Spinal cord (tissue), 10 donors: ENCODE data around the gene PRICKLE2. TPM values are rescaled to one million over a fixed set of nuclear protein-coding genes. Genes with fewer than 3 reads are reported as not detected.

Source experiments
- DNase-seq, 6 donors: peaks; one replicate each; pipeline versions ENCODE4 v3.0.0 to v3.0.0-alpha.2; 2013 to 2015; ENCODE audit warnings: low spot score in 6 of 6, low read depth in 4 of 6
- H3K27ac ChIP-seq: one replicate; pipeline ENCODE4 v1.5.1; 2013; ENCODE audit warnings: low read depth, low read length, control low read depth
- H3K27me3 ChIP-seq: one replicate; pipeline ENCODE4 v1.6.1; 2013; ENCODE audit warnings: low read length; ENCODE audit not compliant: control insufficient read depth, insufficient read depth
- H3K36me3 ChIP-seq: one replicate; pipeline ENCODE4 v1.6.1; 2013; ENCODE audit warnings: low read length; ENCODE audit not compliant: control insufficient read depth, insufficient read depth
- H3K4me1 ChIP-seq: one replicate; pipeline ENCODE4 v1.6.1; 2013; ENCODE audit warnings: low read length; ENCODE audit not compliant: control insufficient read depth, insufficient read depth
- H3K4me3 ChIP-seq: one replicate; pipeline ENCODE4 v1.5.1; 2013; ENCODE audit warnings: low read depth, low read length, control low read depth
- H3K9me3 ChIP-seq: one replicate; pipeline ENCODE4 v1.6.1; 2013; ENCODE audit warnings: low read length; ENCODE audit not compliant: control insufficient read depth, insufficient read depth
- WGBS: methylation state at CpG from one replicate; pipeline ENCODE4 v1.1.5; 2013; ENCODE audit warnings: missing lambda C conversion rate; ENCODE audit not compliant: insufficient coverage; 5-methylcytosine and 5-hydroxymethylcytosine counted together
- polyA plus RNA-seq, 2 donors: library from polyadenylated mRNA; unstranded; fragments of 120-200 nt; gene quantifications; one replicate each; pipeline ENCODE4 v1.2.1, GENCODE V29; 2013; ENCODE audit not compliant: insufficient read length in 2 of 2
- total RNA-seq, 2 donors: library from RNA; depleted of rRNA in 1 of 2; stranded (reverse); fragments of 120-200 nt in 1 of 2; fragments of >200 nt in 1 of 2; gene quantifications; one replicate each; pipeline versions ENCODE4 v1.2.3 to v1.2.4, GENCODE V29; 2013 to 2014
- donor health status: healthy.

The PRICKLE2 gene
- total and polyA plus RNA-seq, 4 donors = 24.2 to 51.3 (median 27.3) TPM

DNA sequence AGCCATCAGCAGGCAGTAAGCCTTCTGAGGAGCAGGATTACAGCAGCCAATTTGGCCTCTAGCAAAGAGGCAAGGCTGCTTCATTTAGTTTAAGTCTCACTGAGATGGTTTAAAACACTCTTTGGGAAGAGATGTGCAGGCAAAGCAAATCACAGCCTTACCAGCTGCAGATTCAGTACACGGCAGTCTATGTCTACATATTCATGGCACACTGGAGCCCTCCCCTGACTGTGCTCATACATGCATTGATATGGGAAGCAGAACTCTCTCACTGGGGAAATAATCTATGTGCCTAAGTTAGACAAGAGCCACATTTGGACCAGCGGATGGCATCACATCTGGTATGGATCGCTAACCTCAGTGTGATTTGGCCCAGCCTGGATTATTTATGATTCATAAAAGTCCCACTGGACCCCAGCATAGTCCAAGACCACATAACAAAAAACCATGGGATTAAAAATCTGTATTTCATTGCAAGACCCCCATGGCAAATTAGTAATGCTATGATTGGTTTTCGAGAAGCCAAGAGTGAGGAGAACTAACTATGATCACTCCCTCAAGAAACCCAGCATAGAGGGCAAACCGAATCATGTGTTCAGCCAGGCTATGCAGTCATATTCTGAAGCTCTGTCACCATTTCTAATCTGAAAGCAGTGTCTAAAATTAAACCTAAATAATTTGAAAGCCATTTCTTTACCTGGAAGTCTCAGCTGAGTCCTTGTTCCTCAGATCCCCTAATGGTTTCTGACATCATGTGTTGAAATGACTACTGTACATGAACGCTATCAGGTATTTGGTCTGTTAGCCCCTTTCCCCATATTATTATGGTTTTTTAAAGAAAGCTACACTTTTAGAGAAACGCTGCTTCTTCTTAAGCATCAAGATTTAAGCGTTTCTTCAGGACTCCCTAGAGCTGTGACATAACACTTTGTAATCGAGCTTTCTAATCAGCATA is 1.2 kb downstream of the PRICKLE2 start:
- H3K4me1 ChIP-seq = peaks cover 19% of the 10 kb centered on the region
- no peaks in the 10 kb centered on the region for H3K9me3 ChIP-seq
- DNase-seq = peak in 2 of 6 donors; percentile 78 to 95
- no peaks in the 10 kb centered on the region for H3K27me3 ChIP-seq
- H3K27ac ChIP-seq = peak overlapping the region; percentile 93
- peak overlapping the region; percentile 60 for H3K4me3 ChIP-seq
- no peaks in the 10 kb centered on the region for H3K36me3 ChIP-seq
- WGBS = 53% methylated on average over 4 of the region's 9 CpGs

DNA sequence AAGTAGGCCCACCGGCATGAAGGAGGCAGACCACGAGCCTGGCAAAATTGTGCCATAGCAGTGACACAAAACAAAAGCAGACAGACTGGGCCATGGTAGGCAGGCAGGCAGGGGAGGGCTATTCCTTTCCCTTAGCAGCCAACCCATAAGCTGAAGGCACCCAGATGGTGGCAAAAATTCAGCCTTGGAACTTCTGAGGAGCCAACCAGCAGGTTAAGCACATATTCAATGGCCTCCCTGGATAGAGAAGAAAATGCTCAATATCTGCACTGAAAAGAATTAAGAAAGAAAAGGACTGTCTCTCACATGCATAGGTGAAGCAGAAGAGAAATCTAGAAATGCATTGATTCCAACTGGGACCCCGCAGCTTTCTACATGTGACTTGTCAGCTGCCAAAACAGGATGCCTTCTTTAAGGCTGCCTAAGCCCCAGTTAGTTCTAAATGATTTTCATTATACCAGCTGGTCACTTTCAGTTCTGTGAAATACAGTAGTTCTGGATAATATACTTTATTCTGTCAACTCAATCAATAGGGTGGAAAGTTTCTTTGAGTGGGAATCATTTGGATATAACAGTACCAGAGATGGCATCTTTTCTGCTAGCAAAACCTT is 2.7 kb downstream of the PRICKLE2 start:
- peak overlapping the region; percentile 60 for H3K4me3 ChIP-seq
- no peaks in the 10 kb centered on the region for H3K27me3 ChIP-seq
- H3K27ac ChIP-seq = peak overlapping the region; percentile 93
- no peaks in the 10 kb centered on the region for H3K9me3 ChIP-seq
- peaks cover 19% of the 10 kb centered on the region for H3K4me1 ChIP-seq
- WGBS = 33% methylated on average over 3 of the region's 3 CpGs
- no peaks in the 10 kb centered on the region for H3K36me3 ChIP-seq
- DNase-seq = peak in 1 of 6 donors; percentile 39

DNA sequence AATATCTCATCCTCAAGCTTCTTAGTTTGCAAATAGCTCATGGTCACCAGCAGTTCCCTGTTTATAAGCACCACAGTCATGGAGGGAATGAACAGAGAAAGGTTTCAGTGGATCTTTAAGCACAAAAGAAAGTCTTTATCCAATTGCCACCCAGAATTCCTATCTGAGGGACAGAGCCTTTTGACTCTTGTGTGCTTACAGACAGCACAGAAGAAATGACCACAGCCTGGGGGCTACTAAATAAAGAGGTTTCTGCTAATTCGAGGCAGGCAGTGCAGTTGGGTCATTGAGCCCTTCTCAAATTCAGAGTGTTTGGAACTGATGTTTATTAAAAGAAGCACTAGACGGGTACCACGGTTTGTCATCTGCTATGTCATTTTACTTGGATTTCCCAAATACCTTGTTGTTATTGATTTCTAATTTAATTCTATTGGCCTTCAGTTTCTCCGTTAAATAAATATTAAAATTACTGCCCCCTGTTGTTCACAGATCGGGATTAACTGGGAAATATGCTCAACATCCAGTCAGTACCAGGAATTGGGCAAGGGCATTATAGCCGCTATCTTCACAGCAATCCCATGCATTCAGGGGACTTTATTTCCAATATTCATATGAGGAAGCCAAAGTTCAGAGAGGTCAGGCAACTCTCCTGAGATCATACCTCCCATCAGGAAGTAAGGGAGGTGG is 3.6 kb downstream of the PRICKLE2 start:
- Histone ChIP-seq H3K4me3 (peak overlapping the region; percentile 60), H3K27me3 (no peaks in the 10 kb centered on the region), H3K36me3 (no peaks in the 10 kb centered on the region), H3K4me1 (peaks cover 21% of the 10 kb centered on the region), H3K27ac (peak overlapping the region; percentile 93), H3K9me3 (no peaks in the 10 kb centered on the region)
- WGBS = 80% methylated on average over 2 of the region's 6 CpGs
- DNase-seq = peak in 2 of 6 donors; percentile 43 to 55

DNA sequence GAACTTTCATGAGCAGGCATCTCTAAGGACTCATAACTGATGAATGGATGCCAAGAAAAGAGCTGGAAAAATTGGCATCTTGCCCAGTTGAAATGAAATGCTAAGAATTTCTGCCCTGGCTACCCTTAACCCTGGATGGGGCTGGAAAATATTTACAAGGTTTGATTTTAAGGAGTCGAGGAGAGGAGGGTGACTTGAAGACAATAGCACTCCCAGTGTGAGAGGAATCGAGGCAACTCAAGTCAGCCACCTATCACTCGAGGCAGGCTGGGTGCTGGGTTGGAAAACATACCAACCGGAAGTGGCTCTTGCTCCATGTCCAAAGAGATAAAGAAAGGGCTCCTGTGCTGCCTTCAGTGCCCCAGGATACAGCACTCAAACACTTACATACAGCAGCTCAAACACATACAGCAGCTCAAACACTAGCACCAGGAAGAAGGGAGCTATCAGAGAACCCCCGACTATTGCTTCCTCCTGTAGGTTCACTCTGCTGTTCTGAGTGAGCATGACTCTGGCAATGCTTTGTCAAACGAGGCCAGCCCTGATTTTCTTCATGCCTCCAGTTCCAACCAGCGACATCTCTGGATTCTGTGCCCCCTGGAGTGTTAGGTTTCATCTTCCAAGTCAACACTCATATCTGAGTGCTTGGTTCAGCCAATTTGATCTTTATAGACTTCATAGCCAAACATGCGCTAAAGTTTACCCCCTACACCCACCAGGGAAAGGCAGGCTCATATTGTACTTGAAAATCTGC is 4.9 kb downstream of the PRICKLE2 start:
- Histone ChIP-seq H3K4me3 (no peak overlapping the region), H3K27me3 (no peaks in the 10 kb centered on the region), H3K36me3 (no peaks in the 10 kb centered on the region), H3K9me3 (no peaks in the 10 kb centered on the region), H3K4me1 (peaks cover 20% of the 10 kb centered on the region), H3K27ac (peak overlapping the region; percentile 93)
- peak in 2 of 6 donors; percentile 65 to 67 for DNase-seq
- WGBS = 62% methylated on average over 7 of the region's 8 CpGs

DNA sequence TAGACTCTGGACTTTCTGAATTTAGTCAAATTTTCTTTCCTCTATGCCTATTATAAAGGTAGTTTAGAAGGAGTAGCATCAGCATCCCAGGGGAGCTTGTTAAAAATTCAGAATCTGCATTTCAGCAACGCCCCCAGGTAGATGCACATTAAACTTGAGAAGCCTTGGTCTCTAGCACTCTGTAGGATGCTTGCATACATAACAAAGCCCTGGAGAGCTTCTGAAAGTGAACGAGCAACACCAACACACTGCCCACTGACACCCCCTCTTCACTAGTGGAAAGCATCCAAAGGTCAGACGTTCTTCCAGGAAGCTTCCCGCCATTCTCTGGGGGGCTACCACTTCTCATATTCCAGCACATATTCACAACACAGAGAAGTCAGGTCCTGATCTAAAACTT is 6.5 kb downstream of the PRICKLE2 start:
- 36% methylated on average over 4 of the region's 4 CpGs for WGBS
- Histone ChIP-seq H3K27ac (peak overlapping the region; percentile 25), H3K27me3 (no peaks in the 10 kb centered on the region), H3K4me1 (peaks cover 24% of the 10 kb centered on the region), H3K4me3 (no peak overlapping the region), H3K36me3 (no peaks in the 10 kb centered on the region), H3K9me3 (no peaks in the 10 kb centered on the region)
- no peak for DNase-seq

DNA sequence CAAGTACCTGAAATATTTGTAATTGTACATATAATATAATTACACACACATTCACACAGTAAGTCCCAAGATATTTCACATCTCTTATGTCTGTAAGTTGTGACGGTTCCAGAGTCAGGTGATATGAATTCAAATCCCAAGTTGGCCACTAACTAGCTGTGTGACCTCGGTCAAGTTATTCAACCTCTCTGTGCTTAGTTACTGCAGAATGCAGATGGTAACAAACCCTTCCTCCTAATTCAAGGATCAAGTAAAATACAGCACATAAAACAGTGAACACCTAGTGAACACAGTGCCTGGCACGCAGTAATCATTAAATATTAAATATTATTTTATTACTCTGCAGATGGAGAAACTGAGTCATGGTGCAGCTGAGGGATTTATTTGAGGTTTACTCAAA is 6.9 kb downstream of the PRICKLE2 start:
- DNase-seq = no peak
- H3K4me1 ChIP-seq = peaks cover 26% of the 10 kb centered on the region
- H3K36me3 ChIP-seq = no peaks in the 10 kb centered on the region
- no peak overlapping the region for H3K4me3 ChIP-seq
- H3K27ac ChIP-seq = no peak overlapping the region
- H3K27me3 ChIP-seq = no peaks in the 10 kb centered on the region
- WGBS = 86% methylated on average over 1 of the region's 3 CpGs
- no peaks in the 10 kb centered on the region for H3K9me3 ChIP-seq

DNA sequence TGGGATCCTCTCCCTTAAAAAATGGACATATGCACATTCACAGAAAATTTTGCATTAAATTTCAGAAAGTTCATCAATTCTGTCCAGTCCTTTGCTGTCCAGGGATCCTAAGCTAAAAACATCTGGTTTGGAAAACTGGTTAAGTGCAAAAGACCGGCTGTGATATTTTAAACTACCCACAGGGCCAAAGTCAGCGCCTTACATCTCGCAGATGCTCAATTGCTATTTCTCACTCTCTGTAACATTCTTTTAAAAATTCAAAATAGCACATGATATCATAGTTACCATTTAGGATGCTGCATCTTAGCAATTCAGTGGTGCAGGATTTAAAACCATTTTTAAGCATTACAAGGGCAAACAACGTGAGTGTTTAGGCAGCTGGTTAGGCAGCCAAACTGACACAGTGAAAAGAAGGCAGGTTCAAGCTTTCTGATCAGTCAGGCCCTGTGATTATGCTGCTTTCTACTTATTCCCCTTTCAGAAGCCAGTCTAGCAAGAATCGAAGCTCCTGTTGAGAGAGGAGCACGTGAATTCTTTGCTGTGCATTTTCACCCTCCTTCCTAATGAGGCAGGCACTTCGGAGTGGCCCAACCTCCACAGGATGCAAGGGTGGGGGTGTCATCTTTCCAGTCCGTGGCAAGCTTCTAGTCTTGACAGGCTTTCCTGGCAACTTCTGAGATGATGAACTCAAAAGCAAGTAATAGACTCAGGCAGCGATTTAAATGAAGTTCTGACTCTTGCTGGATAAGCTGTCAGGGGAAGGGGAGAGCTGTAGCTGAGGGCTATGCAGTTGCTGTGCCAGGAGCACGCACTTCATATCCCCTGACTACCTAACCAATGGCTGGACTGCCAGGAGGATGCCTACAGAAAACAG is 8.8 kb downstream of the PRICKLE2 start:
- WGBS = 11% methylated on average over 6 of the region's 10 CpGs
- Histone ChIP-seq H3K4me1 (peaks cover 26% of the 10 kb centered on the region), H3K9me3 (no peaks in the 10 kb centered on the region), H3K36me3 (no peaks in the 10 kb centered on the region), H3K27ac (peak overlapping the region; percentile 36), H3K27me3 (no peaks in the 10 kb centered on the region), H3K4me3 (no peak overlapping the region)
- DNase-seq = peak in 1 of 6 donors; percentile 51

DNA sequence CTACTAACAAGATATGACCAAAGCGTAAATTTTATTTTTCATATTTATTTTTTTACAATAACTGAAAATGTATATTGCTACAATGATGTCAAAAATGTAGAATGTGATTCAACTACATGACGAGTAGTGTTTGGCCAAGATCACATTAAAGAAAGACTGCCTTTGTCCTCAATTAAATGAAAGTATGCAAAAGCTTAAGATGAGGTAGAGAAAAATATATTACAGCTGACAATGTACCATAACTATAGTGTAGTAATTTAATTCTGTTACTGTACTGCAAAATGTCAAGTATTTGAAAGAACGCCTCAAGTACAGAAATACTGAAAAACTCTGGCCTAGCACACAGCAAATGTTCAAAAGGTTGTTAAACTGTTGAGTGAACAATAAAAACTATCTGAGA is 9.7 kb downstream of the PRICKLE2 start:
- Histone ChIP-seq H3K27ac (peak overlapping the region; percentile 36), H3K27me3 (no peaks in the 10 kb centered on the region), H3K9me3 (no peaks in the 10 kb centered on the region), H3K4me1 (peaks cover 25% of the 10 kb centered on the region), H3K4me3 (no peak overlapping the region), H3K36me3 (no peaks in the 10 kb centered on the region)
- WGBS = no CpG with 5 or more reads among the region's 3 CpGs
- no peak for DNase-seq
